22Rv1 (cell line): ENCODE results near the gene TIMP3.

Experiments
- ZFX ChIP-seq: fragments of 450-650 bp; IDR thresholded peaks from 2 replicates; pipeline ENCODE4 v1.6.1; 2017; ENCODE audit warnings: antibody characterized with exemption, borderline replicate concordance
- TF ChIP-seq, protein P1 (sequence below): fragments of 450-650 bp; IDR thresholded peaks from 2 replicates; pipeline ENCODE4 v1.5.1; 2017; ENCODE audit warnings: mild to moderate bottlenecking

DNA sequence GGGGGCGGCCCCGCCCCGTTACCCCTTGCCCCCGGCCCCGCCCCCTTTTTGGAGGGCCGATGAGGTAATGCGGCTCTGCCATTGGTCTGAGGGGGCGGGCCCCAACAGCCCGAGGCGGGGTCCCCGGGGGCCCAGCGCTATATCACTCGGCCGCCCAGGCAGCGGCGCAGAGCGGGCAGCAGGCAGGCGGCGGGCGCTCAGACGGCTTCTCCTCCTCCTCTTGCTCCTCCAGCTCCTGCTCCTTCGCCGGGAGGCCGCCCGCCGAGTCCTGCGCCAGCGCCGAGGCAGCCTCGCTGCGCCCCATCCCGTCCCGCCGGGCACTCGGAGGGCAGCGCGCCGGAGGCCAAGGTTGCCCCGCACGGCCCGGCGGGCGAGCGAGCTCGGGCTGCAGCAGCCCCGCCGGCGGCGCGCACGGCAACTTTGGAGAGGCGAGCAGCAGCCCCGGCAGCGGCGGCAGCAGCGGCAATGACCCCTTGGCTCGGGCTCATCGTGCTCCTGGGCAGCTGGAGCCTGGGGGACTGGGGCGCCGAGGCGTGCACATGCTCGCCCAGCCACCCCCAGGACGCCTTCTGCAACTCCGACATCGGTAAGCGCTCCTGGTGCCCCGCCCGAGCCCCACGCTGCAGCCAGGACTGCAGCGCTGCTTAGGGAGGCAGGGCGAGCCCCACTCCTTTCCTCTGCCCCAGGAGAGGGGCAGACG, at the start of gene TIMP3:
- TF ChIP-seq, protein P1, sequence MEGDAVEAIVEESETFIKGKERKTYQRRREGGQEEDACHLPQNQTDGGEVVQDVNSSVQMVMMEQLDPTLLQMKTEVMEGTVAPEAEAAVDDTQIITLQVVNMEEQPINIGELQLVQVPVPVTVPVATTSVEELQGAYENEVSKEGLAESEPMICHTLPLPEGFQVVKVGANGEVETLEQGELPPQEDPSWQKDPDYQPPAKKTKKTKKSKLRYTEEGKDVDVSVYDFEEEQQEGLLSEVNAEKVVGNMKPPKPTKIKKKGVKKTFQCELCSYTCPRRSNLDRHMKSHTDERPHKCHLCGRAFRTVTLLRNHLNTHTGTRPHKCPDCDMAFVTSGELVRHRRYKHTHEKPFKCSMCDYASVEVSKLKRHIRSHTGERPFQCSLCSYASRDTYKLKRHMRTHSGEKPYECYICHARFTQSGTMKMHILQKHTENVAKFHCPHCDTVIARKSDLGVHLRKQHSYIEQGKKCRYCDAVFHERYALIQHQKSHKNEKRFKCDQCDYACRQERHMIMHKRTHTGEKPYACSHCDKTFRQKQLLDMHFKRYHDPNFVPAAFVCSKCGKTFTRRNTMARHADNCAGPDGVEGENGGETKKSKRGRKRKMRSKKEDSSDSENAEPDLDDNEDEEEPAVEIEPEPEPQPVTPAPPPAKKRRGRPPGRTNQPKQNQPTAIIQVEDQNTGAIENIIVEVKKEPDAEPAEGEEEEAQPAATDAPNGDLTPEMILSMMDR, result no peak
- TF ChIP-seq ZFX, result no peak
